ENCODE measurements around the gene ADPRM.
"Not testable (repeated sequence)": the region's sequence is repeated elsewhere in the genome, so short reads cannot be mapped to it uniquely, and the experiment has no call there.

Gene ADPRM

GRCh38 chr17:10668775-10669174 lies 28.6 kb upstream of the ADPRM start:
- no peak for FAIRE-seq
- TF ChIP-seq CTCF (IDR thresholded peaks at IDR 0.05; ENCODE audit: insufficient read depth, missing control alignments): no peak
- DNase-seq (ENCODE audit: insufficient read length, low spot score): no peak

GRCh38 chr17:10673312-10673711 lies 24.1 kb upstream of the ADPRM start:
- TF ChIP-seq CTCF (IDR thresholded peaks at IDR 0.05; ENCODE audit: insufficient read depth, missing control alignments): no peak
- FAIRE-seq (no peak), DNase-seq (ENCODE audit: insufficient read length, low spot score) (no peak)

GRCh38 chr17:10674704-10675103 lies 22.7 kb upstream of the ADPRM start:
- no peak for FAIRE-seq
- DNase-seq (ENCODE audit: insufficient read length, low spot score): no peak
- TF ChIP-seq CTCF (IDR thresholded peaks at IDR 0.05; ENCODE audit: insufficient read depth, missing control alignments): no peak

- FAIRE-seq: no peak
- no peak for TF ChIP-seq CTCF (IDR thresholded peaks at IDR 0.05; ENCODE audit: insufficient read depth, missing control alignments)
- DNase-seq (ENCODE audit: insufficient read length, low spot score): no peak
Observed at GRCh38 chr17:10681866-10682446, 15.4 kb upstream of the ADPRM start.

- peak; percentile 29 for TF ChIP-seq CTCF (IDR thresholded peaks at IDR 0.05; ENCODE audit: insufficient read depth, missing control alignments)
- DNase-seq (ENCODE audit: insufficient read length, low spot score) (no peak), FAIRE-seq (peak; percentile 48)
Observed at GRCh38 chr17:10683853-10684252, 13.5 kb upstream of the ADPRM start.

- TF ChIP-seq CTCF (IDR thresholded peaks at IDR 0.05; ENCODE audit: insufficient read depth, missing control alignments): no peak
- no peak for FAIRE-seq
- no peak for DNase-seq (ENCODE audit: insufficient read length, low spot score)
Observed at GRCh38 chr17:10687499-10687898, 9.9 kb upstream of the ADPRM start.

- not testable (repeated sequence) for FAIRE-seq; DNase-seq (ENCODE audit: insufficient read length, low spot score)
Observed at GRCh38 chr17:10695875-10696407, 1.5 kb upstream of the ADPRM start.

Data from D721Med (cell line).